WTC11 (cell line): ENCODE data around the gene TMEM204.

Source experiments
- CTCF ChIP-seq: fragments of 200-600 bp; IDR thresholded peaks from 2 replicates; pipeline ENCODE4 v1.8.0; 2022; ENCODE audit warnings: antibody characterized with exemption
- FOXJ3 ChIP-seq: sonication (generic); formaldehyde crosslinking; IDR thresholded peaks from 2 replicates; pipeline ENCODE4 v1.9.0; 2021; ENCODE audit warnings: missing genetic modification reagents, mild to moderate bottlenecking, borderline replicate concordance
- FOXP1 ChIP-seq: sonication (generic); formaldehyde crosslinking; IDR thresholded peaks from 2 replicates; pipeline ENCODE4 v1.8.0; 2022; ENCODE audit warnings: missing genetic modification reagents, mild to moderate bottlenecking, moderate library complexity, borderline replicate concordance
- GABPB1 ChIP-seq: sonication (generic); formaldehyde crosslinking; IDR thresholded peaks from 2 replicates; pipeline ENCODE4 v1.8.1; 2023; ENCODE audit warnings: mild to moderate bottlenecking, missing genetic modification reagents
- MAX ChIP-seq: sonication (generic); formaldehyde crosslinking; IDR thresholded peaks from 2 replicates; pipeline ENCODE4 v1.8.0; 2022; ENCODE audit warnings: mild to moderate bottlenecking, missing genetic modification reagents
- MXD4 ChIP-seq: fragments of 250-450 bp; sonication (Bioruptor Pico); IDR thresholded peaks from 2 replicates; pipeline ENCODE4 v1.8.0; 2021; ENCODE audit warnings: mild to moderate bottlenecking, moderate library complexity, borderline replicate concordance
- SP1 ChIP-seq: sonication (generic); formaldehyde crosslinking; conservative IDR thresholded peaks from 2 replicates; pipeline ENCODE4 v1.8.1; 2022; ENCODE audit warnings: missing genetic modification reagents
- USF2 ChIP-seq: sonication (generic); formaldehyde crosslinking; IDR thresholded peaks from 2 replicates; pipeline ENCODE4 v1.8.1; 2023; ENCODE audit warnings: mild to moderate bottlenecking, missing genetic modification reagents, moderate library complexity
- ZBTB43 ChIP-seq: sonication (generic); formaldehyde crosslinking; IDR thresholded peaks from 2 replicates; pipeline ENCODE4 v1.8.1; 2023; ENCODE audit warnings: mild to moderate bottlenecking, missing genetic modification reagents
- ZNF232 ChIP-seq: sonication (generic); formaldehyde crosslinking; IDR thresholded peaks from 2 replicates; pipeline ENCODE4 v1.8.0; 2022; ENCODE audit warnings: mild to moderate bottlenecking, missing genetic modification reagents
- ZNF425 ChIP-seq: fragments of 250-450 bp; sonication (Bioruptor Pico); conservative IDR thresholded peaks from 2 replicates; pipeline ENCODE4 v1.9.0; 2021; ENCODE audit warnings: mild to moderate bottlenecking
- ZNF671 ChIP-seq: fragments of 250-450 bp; sonication (Bioruptor Pico); IDR thresholded peaks from 2 replicates; pipeline ENCODE4 v1.8.0; 2021; ENCODE audit warnings: mild to moderate bottlenecking
- TF ChIP-seq, protein P1 (sequence below): sonication (generic); formaldehyde crosslinking; IDR thresholded peaks from 2 replicates; pipeline ENCODE4 v1.8.0; 2022; ENCODE audit warnings: mild to moderate bottlenecking, missing genetic modification reagents
- TF ChIP-seq, protein P2 (sequence below): sonication (generic); formaldehyde crosslinking; IDR thresholded peaks from 2 replicates; pipeline ENCODE4 v1.8.1; 2022; ENCODE audit warnings: low read depth, missing genetic modification reagents, borderline replicate concordance

- TF ChIP-seq CTCF, result no peak
- TF ChIP-seq ZNF232, result no peak
- no peak for TF ChIP-seq FOXP1 (CRISPR knock-in tag)
- TF ChIP-seq USF2 (CRISPR knock-in tag), result no peak
- TF ChIP-seq, protein P1, sequence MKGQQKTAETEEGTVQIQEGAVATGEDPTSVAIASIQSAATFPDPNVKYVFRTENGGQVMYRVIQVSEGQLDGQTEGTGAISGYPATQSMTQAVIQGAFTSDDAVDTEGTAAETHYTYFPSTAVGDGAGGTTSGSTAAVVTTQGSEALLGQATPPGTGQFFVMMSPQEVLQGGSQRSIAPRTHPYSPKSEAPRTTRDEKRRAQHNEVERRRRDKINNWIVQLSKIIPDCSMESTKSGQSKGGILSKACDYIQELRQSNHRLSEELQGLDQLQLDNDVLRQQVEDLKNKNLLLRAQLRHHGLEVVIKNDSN (CRISPR knock-in tag), result no peak
- no peak for TF ChIP-seq FOXJ3 (CRISPR knock-in tag)
- TF ChIP-seq SP1 (CRISPR knock-in tag), result no peak
- TF ChIP-seq MXD4 (CRISPR knock-in tag), result no peak
- TF ChIP-seq, protein P2, sequence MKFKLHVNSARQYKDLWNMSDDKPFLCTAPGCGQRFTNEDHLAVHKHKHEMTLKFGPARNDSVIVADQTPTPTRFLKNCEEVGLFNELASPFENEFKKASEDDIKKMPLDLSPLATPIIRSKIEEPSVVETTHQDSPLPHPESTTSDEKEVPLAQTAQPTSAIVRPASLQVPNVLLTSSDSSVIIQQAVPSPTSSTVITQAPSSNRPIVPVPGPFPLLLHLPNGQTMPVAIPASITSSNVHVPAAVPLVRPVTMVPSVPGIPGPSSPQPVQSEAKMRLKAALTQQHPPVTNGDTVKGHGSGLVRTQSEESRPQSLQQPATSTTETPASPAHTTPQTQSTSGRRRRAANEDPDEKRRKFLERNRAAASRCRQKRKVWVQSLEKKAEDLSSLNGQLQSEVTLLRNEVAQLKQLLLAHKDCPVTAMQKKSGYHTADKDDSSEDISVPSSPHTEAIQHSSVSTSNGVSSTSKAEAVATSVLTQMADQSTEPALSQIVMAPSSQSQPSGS (CRISPR knock-in tag), result no peak
- TF ChIP-seq ZBTB43, result no peak
- TF ChIP-seq GABPB1 (CRISPR knock-in tag), result no peak
- TF ChIP-seq MAX (CRISPR knock-in tag), result no peak
- TF ChIP-seq ZNF671 (CRISPR knock-in tag), result no peak
- TF ChIP-seq ZNF425, result no peak
These were observed 13.6 kb upstream of the TMEM204 start for GRCh38 chr16:1519831-1520230.
